Measurements from ENCODE around the gene LRRC41.
"Not testable (repeated sequence)": the region's sequence is repeated elsewhere in the genome, so short reads cannot be mapped to it uniquely, and the experiment has no call there.

The LRRC41 gene

DNA sequence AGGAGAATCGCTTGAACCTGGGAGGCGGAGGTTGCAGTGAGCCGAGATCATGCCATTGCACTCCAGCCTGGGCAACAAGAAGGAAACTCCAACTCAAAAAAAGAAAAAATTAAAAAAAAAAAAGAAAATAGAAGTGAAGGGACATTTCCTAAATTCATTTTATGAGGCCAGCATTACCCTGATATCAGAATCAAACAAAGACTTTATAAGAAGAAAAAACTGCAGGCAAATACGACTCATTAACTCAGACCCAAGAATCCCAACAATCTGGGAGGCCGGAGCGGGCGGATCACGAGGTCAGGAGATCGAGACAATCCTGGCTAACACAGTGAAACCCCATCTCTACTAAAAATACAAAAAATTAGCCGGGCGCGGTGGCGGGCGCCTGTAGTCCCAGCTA, 34.0 kb upstream of the LRRC41 start:
- DNase-seq; H3K27ac ChIP-seq (ENCODE audit: low read depth, low read length); H2BK5ac ChIP-seq (ENCODE audit: low read length); H2AK5ac ChIP-seq (ENCODE audit: low read length); H3K27me3 ChIP-seq (ENCODE audit: insufficient read depth, low read length, poor library complexity); H4K8ac ChIP-seq (ENCODE audit: low read depth, low read length); H2BK120ac ChIP-seq (ENCODE audit: low read depth, low read length); H3K4me2 ChIP-seq (ENCODE audit: low read length); H3K4me1 ChIP-seq (ENCODE audit: control insufficient read depth, low read depth, low read length); H2BK15ac ChIP-seq (replicated peaks; ENCODE audit: low read depth); H3K4ac ChIP-seq (ENCODE audit: low read depth, low read length); H4K5ac ChIP-seq (ENCODE audit: low read length); H3K36me3 ChIP-seq (ENCODE audit: control insufficient read depth, insufficient read depth, low read length); H3K9ac ChIP-seq (ENCODE audit: low read length); H3K56ac ChIP-seq (ENCODE audit: low read length); H3K4me3 ChIP-seq (ENCODE audit: low read length); H3K23ac ChIP-seq (ENCODE audit: low read length); H3K18ac ChIP-seq (ENCODE audit: low read length): not testable (repeated sequence)
- Histone ChIP-seq H3K79me1 (ENCODE audit: low read length) (peaks cover 10% of the 10 kb centered on the region), H3K79me2 (ENCODE audit: control insufficient read depth, insufficient read depth, low read length) (peaks cover 11% of the 10 kb centered on the region)
- WGBS (ENCODE audit: extremely low coverage, insufficient coverage, low lambda C conversion rate), result no CpG with 5 or more reads among the region's 14 CpGs

DNA sequence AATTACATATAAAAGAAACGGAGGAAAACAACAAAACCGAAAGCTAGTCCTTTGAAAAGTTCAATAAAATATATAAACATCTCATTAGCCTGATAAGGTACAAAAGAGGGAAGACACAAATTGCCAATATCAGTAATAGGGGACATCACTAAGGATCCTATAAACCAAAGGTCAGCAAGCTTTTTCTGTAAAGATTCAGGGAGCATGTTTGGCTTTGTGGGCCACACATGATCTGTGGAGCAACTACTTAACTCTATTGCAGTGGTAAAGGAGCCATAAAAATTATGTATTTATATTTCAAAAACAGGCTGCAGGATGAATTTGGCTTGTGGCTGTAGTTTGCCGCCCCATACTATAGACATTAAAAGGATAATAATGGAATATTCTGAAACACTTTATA, 31.7 kb upstream of the LRRC41 start:
- WGBS (ENCODE audit: extremely low coverage, insufficient coverage, low lambda C conversion rate), result no CpG with 5 or more reads among the region's 3 CpGs
- Histone ChIP-seq H3K23ac (ENCODE audit: low read length) (no peak overlapping the region), H3K9ac (ENCODE audit: low read length) (no peak overlapping the region), H3K36me3 (ENCODE audit: control insufficient read depth, insufficient read depth, low read length) (no peaks in the 10 kb centered on the region), H2BK15ac (replicated peaks; ENCODE audit: low read depth) (no peak overlapping the region), H3K56ac (ENCODE audit: low read length) (no peak overlapping the region), H3K4me2 (ENCODE audit: low read length) (no peak overlapping the region), H2AK5ac (ENCODE audit: low read length) (no peak overlapping the region), H3K4me1 (ENCODE audit: control insufficient read depth, low read depth, low read length) (no peaks in the 10 kb centered on the region), H2BK5ac (ENCODE audit: low read length) (no peak overlapping the region), H3K27me3 (ENCODE audit: insufficient read depth, low read length, poor library complexity) (no peaks in the 10 kb centered on the region), H4K8ac (ENCODE audit: low read depth, low read length) (no peak overlapping the region), H3K4ac (ENCODE audit: low read depth, low read length) (no peak overlapping the region), H4K5ac (ENCODE audit: low read length) (no peak overlapping the region), H3K27ac (ENCODE audit: low read depth, low read length) (no peak overlapping the region), H3K79me2 (ENCODE audit: control insufficient read depth, insufficient read depth, low read length) (no peaks in the 10 kb centered on the region), H3K79me1 (ENCODE audit: low read length) (no peaks in the 10 kb centered on the region), H2BK120ac (ENCODE audit: low read depth, low read length) (no peak overlapping the region), H3K4me3 (ENCODE audit: low read length) (no peak overlapping the region), H3K18ac (ENCODE audit: low read length) (no peak overlapping the region)
- no peak for DNase-seq

DNA sequence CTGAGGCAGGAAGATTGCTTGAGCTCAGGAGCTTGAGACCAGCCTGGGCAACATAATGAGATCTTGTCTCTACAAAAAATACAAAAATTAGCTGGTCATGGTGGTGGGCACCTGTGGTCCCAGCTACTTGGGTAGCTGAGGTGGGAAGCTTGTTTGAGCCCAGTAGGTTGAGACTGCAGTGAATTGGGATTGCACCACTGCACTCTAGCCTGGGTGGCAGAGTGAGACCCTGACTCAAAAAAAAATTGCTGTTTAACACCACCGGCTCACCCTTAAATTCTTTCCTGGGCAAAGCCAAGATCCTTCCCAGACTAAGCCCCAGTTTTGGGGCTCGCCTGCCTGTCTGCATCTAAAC, 30.6 kb upstream of the LRRC41 start:
- H2BK5ac ChIP-seq (ENCODE audit: low read length), result no peak overlapping the region
- no peak overlapping the region for H4K5ac ChIP-seq (ENCODE audit: low read length)
- no CpG with 5 or more reads among the region's 2 CpGs for WGBS (ENCODE audit: extremely low coverage, insufficient coverage, low lambda C conversion rate)
- no peaks in the 10 kb centered on the region for H3K4me1 ChIP-seq (ENCODE audit: control insufficient read depth, low read depth, low read length)
- H3K9ac ChIP-seq (ENCODE audit: low read length), result no peak overlapping the region
- H3K27me3 ChIP-seq (ENCODE audit: insufficient read depth, low read length, poor library complexity), result no peaks in the 10 kb centered on the region
- H2BK15ac ChIP-seq (replicated peaks; ENCODE audit: low read depth), result no peak overlapping the region
- no peak overlapping the region for H3K4ac ChIP-seq (ENCODE audit: low read depth, low read length)
- H3K27ac ChIP-seq (ENCODE audit: low read depth, low read length), result no peak overlapping the region
- H2BK120ac ChIP-seq (ENCODE audit: low read depth, low read length), result no peak overlapping the region
- no peaks in the 10 kb centered on the region for H3K79me2 ChIP-seq (ENCODE audit: control insufficient read depth, insufficient read depth, low read length)
- no peak overlapping the region for H3K4me2 ChIP-seq (ENCODE audit: low read length)
- H3K18ac ChIP-seq (ENCODE audit: low read length), result no peak overlapping the region
- DNase-seq, result no peak
- H4K8ac ChIP-seq (ENCODE audit: low read depth, low read length), result no peak overlapping the region
- H3K23ac ChIP-seq (ENCODE audit: low read length), result no peak overlapping the region
- H3K56ac ChIP-seq (ENCODE audit: low read length), result no peak overlapping the region
- no peaks in the 10 kb centered on the region for H3K79me1 ChIP-seq (ENCODE audit: low read length)
- no peak overlapping the region for H3K4me3 ChIP-seq (ENCODE audit: low read length)
- H2AK5ac ChIP-seq (ENCODE audit: low read length), result no peak overlapping the region
- no peaks in the 10 kb centered on the region for H3K36me3 ChIP-seq (ENCODE audit: control insufficient read depth, insufficient read depth, low read length)

DNA sequence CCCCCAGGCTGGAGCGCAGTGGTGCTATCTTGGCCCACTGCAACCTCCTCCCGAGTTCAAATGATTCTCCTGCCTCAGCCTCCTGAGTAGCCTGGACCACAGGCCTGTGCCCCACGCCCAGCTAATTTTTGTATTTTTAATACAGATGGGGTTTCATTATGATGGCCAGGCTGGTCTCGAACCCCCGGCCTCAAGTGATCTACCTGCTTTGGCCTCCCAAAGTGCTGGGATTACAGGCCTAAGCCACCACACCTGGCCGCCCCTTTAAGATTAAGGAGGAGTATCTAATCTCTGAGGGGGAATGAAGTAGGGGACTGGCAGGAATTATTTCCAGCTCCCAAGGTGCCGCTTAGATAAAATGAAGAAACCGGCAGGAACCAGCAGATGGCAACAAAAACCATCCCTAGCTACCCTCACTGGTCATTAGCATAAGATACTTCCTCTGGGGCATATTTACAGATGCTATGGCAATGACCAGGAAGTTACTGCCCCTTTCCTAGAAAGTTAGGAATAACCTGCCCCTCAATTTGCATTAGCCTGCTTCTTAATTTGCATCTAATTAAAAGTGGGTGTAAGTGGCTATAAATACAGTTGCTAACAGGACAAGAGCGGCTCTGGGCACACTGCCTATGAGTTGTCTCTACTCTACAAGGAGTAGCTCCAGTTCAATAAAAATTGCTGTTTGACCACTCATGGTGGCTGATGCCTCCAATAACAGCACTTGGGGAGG, 30.0 kb upstream of the LRRC41 start:
- H3K4ac ChIP-seq (ENCODE audit: low read depth, low read length), result no peak overlapping the region
- no peak overlapping the region for H2AK5ac ChIP-seq (ENCODE audit: low read length)
- DNase-seq, result peak; percentile 92
- H3K36me3 ChIP-seq (ENCODE audit: control insufficient read depth, insufficient read depth, low read length), result no peaks in the 10 kb centered on the region
- H4K5ac ChIP-seq (ENCODE audit: low read length), result no peak overlapping the region
- no peak overlapping the region for H3K27ac ChIP-seq (ENCODE audit: low read depth, low read length)
- no peaks in the 10 kb centered on the region for H3K27me3 ChIP-seq (ENCODE audit: insufficient read depth, low read length, poor library complexity)
- no peak overlapping the region for H3K56ac ChIP-seq (ENCODE audit: low read length)
- no peak overlapping the region for H2BK120ac ChIP-seq (ENCODE audit: low read depth, low read length)
- H3K79me1 ChIP-seq (ENCODE audit: low read length), result no peaks in the 10 kb centered on the region
- H2BK5ac ChIP-seq (ENCODE audit: low read length), result no peak overlapping the region
- no peak overlapping the region for H2BK15ac ChIP-seq (replicated peaks; ENCODE audit: low read depth)
- WGBS (ENCODE audit: extremely low coverage, insufficient coverage, low lambda C conversion rate), result no CpG with 5 or more reads among the region's 9 CpGs
- H3K4me1 ChIP-seq (ENCODE audit: control insufficient read depth, low read depth, low read length), result no peaks in the 10 kb centered on the region
- no peak overlapping the region for H3K18ac ChIP-seq (ENCODE audit: low read length)
- no peak overlapping the region for H3K23ac ChIP-seq (ENCODE audit: low read length)
- no peak overlapping the region for H3K4me2 ChIP-seq (ENCODE audit: low read length)
- no peak overlapping the region for H3K9ac ChIP-seq (ENCODE audit: low read length)
- H3K79me2 ChIP-seq (ENCODE audit: control insufficient read depth, insufficient read depth, low read length), result no peaks in the 10 kb centered on the region
- H4K8ac ChIP-seq (ENCODE audit: low read depth, low read length), result no peak overlapping the region
- no peak overlapping the region for H3K4me3 ChIP-seq (ENCODE audit: low read length)

DNA sequence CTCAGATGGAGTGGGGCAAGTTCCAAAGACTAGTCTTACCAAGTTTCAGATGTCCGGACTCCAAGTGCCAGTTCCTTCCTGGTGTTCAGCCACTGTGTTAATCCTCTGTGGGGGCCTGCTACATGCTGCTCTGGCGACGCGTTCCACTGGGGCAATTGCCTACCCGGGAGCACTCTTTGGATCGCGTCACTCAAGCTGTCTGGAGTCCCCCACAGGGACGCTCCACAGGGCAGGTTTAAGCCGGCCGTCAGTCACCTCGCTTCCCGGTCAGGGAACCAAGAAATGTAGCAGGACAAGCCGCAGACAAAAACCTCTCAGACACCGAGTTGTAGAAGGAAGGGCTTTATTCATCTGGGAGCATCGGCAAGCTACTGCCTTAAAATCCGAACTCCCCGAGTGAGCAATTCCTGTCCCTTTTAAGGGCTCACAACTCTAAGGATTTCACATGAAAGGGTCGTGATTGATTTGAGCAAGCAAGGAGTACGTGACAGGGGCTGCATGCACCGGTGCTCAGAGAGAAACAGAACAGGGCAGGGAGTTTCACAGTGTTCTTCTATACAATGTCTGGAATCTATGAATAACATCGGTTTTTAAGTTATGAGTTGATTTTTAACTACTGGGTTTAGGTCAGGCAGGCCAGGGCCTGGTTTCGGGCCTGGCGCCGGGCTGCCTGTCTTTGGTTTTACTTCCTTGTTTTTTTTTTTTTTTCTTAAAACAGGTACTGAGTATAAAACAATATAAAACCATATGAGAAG, 28.5 kb upstream of the LRRC41 start:
- not testable (repeated sequence) for H2BK15ac ChIP-seq (replicated peaks; ENCODE audit: low read depth); H3K18ac ChIP-seq (ENCODE audit: low read length); H3K27me3 ChIP-seq (ENCODE audit: insufficient read depth, low read length, poor library complexity); H3K4ac ChIP-seq (ENCODE audit: low read depth, low read length); H3K79me1 ChIP-seq (ENCODE audit: low read length); H3K9ac ChIP-seq (ENCODE audit: low read length); H3K27ac ChIP-seq (ENCODE audit: low read depth, low read length); H2BK5ac ChIP-seq (ENCODE audit: low read length); H2AK5ac ChIP-seq (ENCODE audit: low read length); H3K79me2 ChIP-seq (ENCODE audit: control insufficient read depth, insufficient read depth, low read length); H3K4me1 ChIP-seq (ENCODE audit: control insufficient read depth, low read depth, low read length); H3K56ac ChIP-seq (ENCODE audit: low read length); H2BK120ac ChIP-seq (ENCODE audit: low read depth, low read length); DNase-seq; H3K4me3 ChIP-seq (ENCODE audit: low read length); H4K8ac ChIP-seq (ENCODE audit: low read depth, low read length); H4K5ac ChIP-seq (ENCODE audit: low read length); H3K23ac ChIP-seq (ENCODE audit: low read length); H3K36me3 ChIP-seq (ENCODE audit: control insufficient read depth, insufficient read depth, low read length); H3K4me2 ChIP-seq (ENCODE audit: low read length)
- WGBS (ENCODE audit: extremely low coverage, insufficient coverage, low lambda C conversion rate), result no CpG with 5 or more reads among the region's 24 CpGs
